Peyer's patch (tissue), 4 donors: ENCODE results near the gene ZNRF3. TPM values are rescaled to one million over a fixed set of nuclear protein-coding genes. Genes with fewer than 3 reads are reported as not detected.

Experiments
- DNase-seq, 3 donors: peaks; one replicate each; pipeline ENCODE4 v3.0.0-alpha.2; 2017 to 2019
- H3K27ac ChIP-seq, 4 donors: fragments of 200-600 bp; sonication (generic); one replicate each; pipeline ENCODE4 v1.5.1; 2016 to 2019
- H3K27me3 ChIP-seq, 2 donors: fragments of 200-600 bp; sonication (generic); one replicate each; pipeline ENCODE4 v1.5.1; 2019
- H3K36me3 ChIP-seq, 3 donors: fragments of 200-600 bp; sonication (generic); one replicate each; pipeline ENCODE4 v1.5.1; 2016 to 2019
- H3K4me1 ChIP-seq, 4 donors: fragments of 200-600 bp; sonication (generic); one replicate each; pipeline ENCODE4 v1.5.1; 2016 to 2019
- H3K4me3 ChIP-seq, 4 donors: fragments of 200-600 bp; sonication (generic); 1 replicate in 3 of 4; 2 replicates in 1 of 4; pipeline ENCODE4 v1.5.1; 2016 to 2019; ENCODE audit warnings: mild to moderate bottlenecking in 1 of 4
- H3K9me3 ChIP-seq, 4 donors: fragments of 200-600 bp; sonication (generic); one replicate each; pipeline ENCODE4 v1.5.1; 2016 to 2019; ENCODE audit warnings: mild to moderate bottlenecking in 1 of 4
- POLR2A ChIP-seq, 2 donors: fragments of 450-650 bp; IDR thresholded peaks; one replicate each; pipeline ENCODE4 v1.5.1; 2017; ENCODE audit warnings: antibody characterized with exemption in 2 of 2, mild to moderate bottlenecking in 2 of 2, moderate library complexity in 2 of 2
- total RNA-seq, 4 donors: library from RNA; depleted of rRNA; stranded (reverse); fragments of >200 nt; gene quantifications; one replicate each; pipeline ENCODE4 v1.1.0, GENCODE V29; 2016
- TF ChIP-seq, protein P1 (sequence below), 6 experiments: fragments of 450-650 bp in 4 of 6; fragments of 200-600 bp in 2 of 6; sonication (generic) in 1 of 6; IDR thresholded peaks; one replicate each; pipeline ENCODE4 v1.5.1; 2017 to 2019; ENCODE audit warnings: antibody characterized with exemption in 6 of 6, mild to moderate bottlenecking in 3 of 6, moderate library complexity in 1 of 6

The ZNRF3 gene
- total RNA-seq, 4 donors from 2014 or later = 5.8 to 17.6 (median 8.0) TPM

DNA sequence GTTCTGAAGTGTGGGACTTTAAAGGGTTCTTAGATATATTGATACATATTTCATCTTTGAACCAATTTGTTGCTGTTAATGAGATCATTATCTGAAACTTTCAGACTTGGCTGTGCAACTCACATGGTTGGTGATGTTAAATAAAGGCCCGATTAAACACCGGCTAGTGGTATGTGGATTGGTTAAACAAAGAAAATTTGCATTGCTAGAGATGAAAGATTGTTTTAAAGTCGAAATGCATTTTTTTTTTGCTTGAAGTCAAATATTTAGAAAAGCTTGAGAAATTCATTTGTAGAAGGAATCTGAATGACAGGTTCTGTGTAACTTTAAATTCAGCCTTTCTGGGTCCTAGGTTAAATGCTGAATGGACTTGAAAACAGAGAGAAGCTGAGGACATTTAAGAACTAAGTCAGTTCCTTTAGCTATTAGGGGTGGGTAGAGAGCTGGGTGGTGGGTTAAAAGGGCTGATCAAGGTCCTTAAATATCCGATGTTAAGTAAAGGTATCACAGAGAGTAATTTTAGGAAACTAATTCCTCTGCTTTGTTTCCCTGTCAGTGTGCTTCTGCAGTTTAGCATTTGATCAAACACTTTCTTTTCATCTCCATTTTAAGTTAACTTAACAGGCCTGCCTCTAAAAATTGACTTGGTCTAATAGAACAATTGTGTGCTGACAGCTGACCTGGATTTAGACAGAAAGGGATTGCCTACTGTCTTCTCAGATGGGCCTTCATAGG, 4.5 kb downstream of the ZNRF3 start:
- TF ChIP-seq, protein P1, sequence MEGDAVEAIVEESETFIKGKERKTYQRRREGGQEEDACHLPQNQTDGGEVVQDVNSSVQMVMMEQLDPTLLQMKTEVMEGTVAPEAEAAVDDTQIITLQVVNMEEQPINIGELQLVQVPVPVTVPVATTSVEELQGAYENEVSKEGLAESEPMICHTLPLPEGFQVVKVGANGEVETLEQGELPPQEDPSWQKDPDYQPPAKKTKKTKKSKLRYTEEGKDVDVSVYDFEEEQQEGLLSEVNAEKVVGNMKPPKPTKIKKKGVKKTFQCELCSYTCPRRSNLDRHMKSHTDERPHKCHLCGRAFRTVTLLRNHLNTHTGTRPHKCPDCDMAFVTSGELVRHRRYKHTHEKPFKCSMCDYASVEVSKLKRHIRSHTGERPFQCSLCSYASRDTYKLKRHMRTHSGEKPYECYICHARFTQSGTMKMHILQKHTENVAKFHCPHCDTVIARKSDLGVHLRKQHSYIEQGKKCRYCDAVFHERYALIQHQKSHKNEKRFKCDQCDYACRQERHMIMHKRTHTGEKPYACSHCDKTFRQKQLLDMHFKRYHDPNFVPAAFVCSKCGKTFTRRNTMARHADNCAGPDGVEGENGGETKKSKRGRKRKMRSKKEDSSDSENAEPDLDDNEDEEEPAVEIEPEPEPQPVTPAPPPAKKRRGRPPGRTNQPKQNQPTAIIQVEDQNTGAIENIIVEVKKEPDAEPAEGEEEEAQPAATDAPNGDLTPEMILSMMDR (IDR thresholded peaks at IDR 0.05) = no peak
- TF ChIP-seq POLR2A (IDR thresholded peaks at IDR 0.05) = no peak
- DNase-seq = no peak
- Histone ChIP-seq H3K9me3 (no peaks in the 10 kb centered on the region), H3K4me3 (no peak overlapping the region), H3K27ac (no peak overlapping the region), H3K4me1 (peaks cover 0 to 37% (median 6%) of the 10 kb centered on the region in 4 donors), H3K27me3 (no peaks in the 10 kb centered on the region), H3K36me3 (no peaks in the 10 kb centered on the region)

DNA sequence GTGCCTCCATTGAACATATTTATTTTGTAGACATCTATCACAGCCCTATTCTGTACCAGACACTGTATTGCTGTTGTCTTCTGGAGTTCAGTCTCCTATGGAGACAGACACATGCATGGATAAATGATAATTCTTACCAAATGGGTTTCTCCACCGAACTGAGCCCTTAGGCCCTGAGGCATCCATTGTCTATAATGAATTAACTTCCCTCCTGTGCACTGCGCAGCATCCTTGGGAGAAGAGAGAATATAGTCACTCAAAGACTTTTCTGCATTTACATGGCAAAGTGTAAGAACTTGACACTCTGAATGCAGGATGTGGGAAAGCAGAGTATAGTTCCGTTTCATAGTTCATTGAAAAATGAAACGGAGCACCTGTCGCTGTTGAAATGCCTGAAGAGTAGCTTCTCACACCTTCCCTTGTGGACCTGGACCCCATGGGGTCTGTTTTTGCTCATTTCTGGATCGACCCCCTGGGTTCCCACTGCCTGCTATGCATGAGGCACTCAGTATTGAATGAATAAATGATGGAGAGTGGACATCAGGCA, 6.2 kb downstream of the ZNRF3 start:
- Histone ChIP-seq H3K27ac (no peak overlapping the region), H3K36me3 (no peaks in the 10 kb centered on the region), H3K9me3 (no peaks in the 10 kb centered on the region), H3K4me1 (peaks cover 0 to 41% (median 2%) of the 10 kb centered on the region in 4 donors), H3K4me3 (no peak overlapping the region), H3K27me3 (no peaks in the 10 kb centered on the region)
- DNase-seq = no peak
- TF ChIP-seq, protein P1 (IDR thresholded peaks at IDR 0.05) = no peak
- TF ChIP-seq POLR2A (IDR thresholded peaks at IDR 0.05) = no peak

DNA sequence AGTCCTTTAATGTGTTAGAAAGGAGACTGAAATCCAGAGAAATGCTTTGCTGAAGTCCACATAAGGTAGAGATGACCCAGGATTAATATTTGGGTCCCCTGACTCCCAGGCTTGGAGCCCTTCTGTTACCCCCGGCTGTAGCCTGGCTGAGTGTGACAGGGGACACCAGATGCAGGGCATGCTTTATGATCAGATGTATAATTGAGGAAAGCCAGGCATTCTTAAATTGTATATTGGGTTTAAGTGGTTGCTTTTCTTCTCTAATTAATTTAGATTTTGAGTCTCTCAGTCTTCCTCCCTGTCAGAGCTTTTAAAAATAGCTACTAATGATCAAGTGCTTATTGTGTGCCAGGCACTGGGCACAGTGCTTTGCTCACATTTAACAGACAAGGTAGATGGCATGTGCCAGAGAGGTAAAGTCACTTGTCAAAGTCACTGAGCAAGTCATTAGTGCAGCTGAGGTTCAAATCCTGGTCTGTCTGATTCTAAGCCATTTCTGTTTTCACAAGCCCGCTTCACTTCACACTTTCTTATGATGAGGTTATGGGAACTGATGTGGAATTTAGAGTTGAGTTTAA, 7.9 kb downstream of the ZNRF3 start:
- no peaks in the 10 kb centered on the region for H3K9me3 ChIP-seq
- no peak overlapping the region for H3K27ac ChIP-seq
- H3K36me3 ChIP-seq = no peaks in the 10 kb centered on the region
- no peaks in the 10 kb centered on the region for H3K27me3 ChIP-seq
- H3K4me3 ChIP-seq = no peak overlapping the region
- TF ChIP-seq POLR2A (IDR thresholded peaks at IDR 0.05) = no peak
- TF ChIP-seq, protein P1 (IDR thresholded peaks at IDR 0.05) = no peak
- peaks cover 0 to 31% (median 0%) of the 10 kb centered on the region in 4 donors for H3K4me1 ChIP-seq
- DNase-seq = no peak

DNA sequence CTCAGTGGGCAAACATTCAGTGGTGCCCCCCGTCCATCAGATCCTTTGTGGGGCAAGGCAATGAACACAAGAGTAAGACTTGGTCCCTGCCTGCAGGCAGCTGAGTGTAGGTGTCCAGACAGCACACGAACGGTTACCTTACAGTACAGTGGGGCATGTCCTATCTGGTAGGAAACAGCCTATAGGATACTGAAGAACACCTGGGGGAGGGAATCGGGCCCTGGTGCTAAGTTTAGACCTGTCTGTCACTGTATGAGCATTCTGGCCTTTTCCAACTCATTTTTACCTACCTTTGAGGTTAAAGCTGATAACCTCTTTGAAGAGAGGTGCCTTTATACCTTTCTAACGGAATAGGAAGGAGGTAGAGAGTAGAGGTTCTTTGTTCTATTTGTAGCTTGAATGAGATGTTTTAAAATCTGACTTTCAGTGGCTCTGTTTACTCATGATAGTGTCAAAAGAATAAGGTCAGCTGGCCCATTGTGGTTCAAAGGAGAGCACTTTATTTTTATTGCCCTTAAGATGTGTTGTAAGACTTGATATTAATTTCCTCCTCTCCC, 8.9 kb downstream of the ZNRF3 start:
- no peaks in the 10 kb centered on the region for H3K9me3 ChIP-seq
- H3K27me3 ChIP-seq = no peaks in the 10 kb centered on the region
- no peaks in the 10 kb centered on the region for H3K36me3 ChIP-seq
- H3K4me1 ChIP-seq = peaks cover 0 to 21% (median 0%) of the 10 kb centered on the region in 4 donors
- H3K4me3 ChIP-seq = peak overlapping the region in 1 of 4 donors; percentile 13
- peak overlapping the region in 1 of 4 donors; percentile 64 for H3K27ac ChIP-seq
- TF ChIP-seq, protein P1 (IDR thresholded peaks at IDR 0.05) = no peak
- no peak for TF ChIP-seq POLR2A (IDR thresholded peaks at IDR 0.05)
- no peak for DNase-seq

DNA sequence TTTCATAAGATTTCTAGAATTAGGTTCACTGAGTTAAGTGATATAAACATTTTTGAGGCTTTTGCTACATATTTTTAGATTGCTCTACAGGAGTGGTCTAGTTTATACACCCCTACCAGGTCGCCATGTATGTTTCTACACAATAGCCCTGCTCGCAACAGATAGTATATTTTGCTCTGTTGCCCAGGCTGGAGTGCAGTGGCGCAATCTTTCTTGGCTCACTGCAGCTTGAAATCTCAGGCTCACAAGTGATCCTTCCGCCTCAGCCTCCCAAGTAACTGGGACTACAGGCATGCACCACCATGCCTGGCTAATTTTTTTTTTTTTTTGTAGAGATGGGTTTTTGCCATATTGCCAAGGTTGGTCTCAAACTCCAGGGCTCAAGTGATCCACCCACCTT, 10.4 kb downstream of the ZNRF3 start:
- Histone ChIP-seq H3K27me3 (no peaks in the 10 kb centered on the region), H3K4me3 (no peak overlapping the region), H3K4me1 (peaks cover 0 to 19% (median 0%) of the 10 kb centered on the region in 4 donors), H3K9me3 (no peaks in the 10 kb centered on the region), H3K36me3 (no peaks in the 10 kb centered on the region), H3K27ac (no peak overlapping the region)
- TF ChIP-seq POLR2A (IDR thresholded peaks at IDR 0.05) = no peak
- TF ChIP-seq, protein P1 (IDR thresholded peaks at IDR 0.05) = no peak
- no peak for DNase-seq
